ENCODE results near the gene ANKRD27.

The ANKRD27 gene

DNA sequence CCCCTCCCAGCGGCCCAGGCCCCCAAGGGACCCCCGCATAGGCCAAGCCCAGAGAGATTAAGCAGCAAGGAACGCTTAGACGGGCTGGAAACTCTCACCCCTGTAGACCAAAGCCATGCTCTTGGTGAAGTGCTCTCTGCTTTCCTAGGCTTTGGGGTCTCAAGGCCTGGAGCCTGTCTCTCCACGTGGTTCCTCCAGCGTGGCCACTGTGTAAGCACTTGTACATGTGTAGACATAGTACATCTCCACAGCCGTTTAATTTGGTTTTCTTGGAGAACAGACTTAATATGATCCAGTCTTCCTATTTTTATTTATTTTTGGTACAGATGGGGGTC is 17.7 kb upstream of the ANKRD27 start:
- H3F3A ChIP-seq (ENCODE audit: control insufficient read depth, insufficient read depth), result 0 out of 2 replicates have a peak, but pooled peaks cover 4% of the 10 kb centered on the region
- peaks cover 48% of the 10 kb centered on the region for H3K36me3 ChIP-seq (ENCODE audit: control insufficient read depth, low read length)
- H3K4me2 ChIP-seq (ENCODE audit: low read length), result peak overlapping the region; percentile 98
- H3K9me3 ChIP-seq (ENCODE audit: control insufficient read depth, insufficient read depth, low read length), result peaks cover 10% of the 10 kb centered on the region; the same call in 1 of the 2 replicates
- H3K27me3 ChIP-seq (ENCODE audit: control insufficient read depth, low read length), result no peaks in the 10 kb centered on the region
- peak overlapping the region; percentile 50 for H3K27ac ChIP-seq (ENCODE audit: low read depth, low read length)
- H4K20me1 ChIP-seq (ENCODE audit: control insufficient read depth, insufficient read depth, low read depth, low read length), result no peaks in the 10 kb centered on the region
- no peaks in the 10 kb centered on the region for H3K9me2 ChIP-seq (replicated peaks; ENCODE audit: control insufficient read depth, low read length)
- H3K4me3 ChIP-seq (ENCODE audit: low read length), result peak overlapping the region; percentile 99
- TF ChIP-seq EZH2phosphoT487 (IDR thresholded peaks at IDR 0.05; ENCODE audit: borderline replicate concordance, low read length), result no peak
- TF ChIP-seq, protein P1, sequence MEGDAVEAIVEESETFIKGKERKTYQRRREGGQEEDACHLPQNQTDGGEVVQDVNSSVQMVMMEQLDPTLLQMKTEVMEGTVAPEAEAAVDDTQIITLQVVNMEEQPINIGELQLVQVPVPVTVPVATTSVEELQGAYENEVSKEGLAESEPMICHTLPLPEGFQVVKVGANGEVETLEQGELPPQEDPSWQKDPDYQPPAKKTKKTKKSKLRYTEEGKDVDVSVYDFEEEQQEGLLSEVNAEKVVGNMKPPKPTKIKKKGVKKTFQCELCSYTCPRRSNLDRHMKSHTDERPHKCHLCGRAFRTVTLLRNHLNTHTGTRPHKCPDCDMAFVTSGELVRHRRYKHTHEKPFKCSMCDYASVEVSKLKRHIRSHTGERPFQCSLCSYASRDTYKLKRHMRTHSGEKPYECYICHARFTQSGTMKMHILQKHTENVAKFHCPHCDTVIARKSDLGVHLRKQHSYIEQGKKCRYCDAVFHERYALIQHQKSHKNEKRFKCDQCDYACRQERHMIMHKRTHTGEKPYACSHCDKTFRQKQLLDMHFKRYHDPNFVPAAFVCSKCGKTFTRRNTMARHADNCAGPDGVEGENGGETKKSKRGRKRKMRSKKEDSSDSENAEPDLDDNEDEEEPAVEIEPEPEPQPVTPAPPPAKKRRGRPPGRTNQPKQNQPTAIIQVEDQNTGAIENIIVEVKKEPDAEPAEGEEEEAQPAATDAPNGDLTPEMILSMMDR (IDR thresholded peaks at IDR 0.05; ENCODE audit: low read depth, low read length, poor library complexity, severe bottlenecking), result no peak
- peaks cover 37% of the 10 kb centered on the region for H3K4me1 ChIP-seq (ENCODE audit: control insufficient read depth, low read length)
- H3K79me2 ChIP-seq (ENCODE audit: control insufficient read depth, low read length), result peaks cover 70% of the 10 kb centered on the region

DNA sequence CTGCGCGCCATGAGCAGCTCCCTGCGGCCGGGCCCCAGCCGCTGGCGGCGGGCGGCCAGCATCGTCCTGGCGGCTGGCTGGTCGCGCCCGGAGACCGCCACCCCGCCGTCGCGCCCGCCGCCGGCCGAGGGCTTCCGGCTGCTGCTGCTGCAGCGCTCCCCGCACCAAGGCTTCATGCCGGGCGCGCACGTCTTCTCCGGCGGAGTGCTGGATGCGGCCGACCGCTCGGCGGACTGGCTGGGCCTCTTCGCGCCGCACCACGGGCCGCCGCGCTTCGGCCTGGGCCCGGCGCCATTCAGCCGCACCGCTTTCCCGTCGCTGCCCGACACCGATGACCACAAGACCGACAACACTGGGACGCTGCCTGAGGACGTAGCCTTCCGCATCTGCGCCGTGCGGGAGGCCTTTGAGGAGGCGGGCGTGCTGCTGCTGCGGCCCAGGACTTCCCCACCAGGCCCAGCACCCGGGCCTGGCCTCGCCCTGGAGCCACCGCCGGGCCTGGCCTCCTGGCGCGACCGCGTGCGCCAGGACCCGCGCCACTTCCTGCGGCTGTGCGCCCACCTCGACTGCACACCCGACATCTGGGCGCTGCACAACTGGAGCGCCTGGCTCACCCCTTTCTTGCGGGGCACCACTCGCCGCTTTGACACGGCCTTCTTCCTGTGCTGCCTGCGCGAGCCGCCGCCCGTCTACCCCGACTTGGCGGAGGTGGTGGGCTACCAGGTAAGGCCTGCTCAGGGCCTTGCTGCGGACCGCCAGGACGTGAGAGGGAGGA is 17.2 kb upstream of the ANKRD27 start:
- H3K9me3 ChIP-seq (ENCODE audit: control insufficient read depth, insufficient read depth, low read length), result peaks cover 8% of the 10 kb centered on the region; the same call in 1 of the 2 replicates
- H3K36me3 ChIP-seq (ENCODE audit: control insufficient read depth, low read length), result peaks cover 42% of the 10 kb centered on the region
- H3K4me2 ChIP-seq (ENCODE audit: low read length), result peak overlapping the region; percentile 98
- peak overlapping the region; percentile 99 for H3K4me3 ChIP-seq (ENCODE audit: low read length)
- H3F3A ChIP-seq (ENCODE audit: control insufficient read depth, insufficient read depth), result 0 out of 2 replicates have a peak, but pooled peaks cover 4% of the 10 kb centered on the region
- peak overlapping the region; percentile 50 for H3K27ac ChIP-seq (ENCODE audit: low read depth, low read length)
- peaks cover 37% of the 10 kb centered on the region for H3K4me1 ChIP-seq (ENCODE audit: control insufficient read depth, low read length)
- peaks cover 65% of the 10 kb centered on the region for H3K79me2 ChIP-seq (ENCODE audit: control insufficient read depth, low read length)
- no peaks in the 10 kb centered on the region for H3K9me2 ChIP-seq (replicated peaks; ENCODE audit: control insufficient read depth, low read length)
- H3K27me3 ChIP-seq (ENCODE audit: control insufficient read depth, low read length), result no peaks in the 10 kb centered on the region
- TF ChIP-seq, protein P1 (IDR thresholded peaks at IDR 0.05; ENCODE audit: low read depth, low read length, poor library complexity, severe bottlenecking), result no peak
- no peak for TF ChIP-seq EZH2phosphoT487 (IDR thresholded peaks at IDR 0.05; ENCODE audit: borderline replicate concordance, low read length)
- H4K20me1 ChIP-seq (ENCODE audit: control insufficient read depth, insufficient read depth, low read depth, low read length), result no peaks in the 10 kb centered on the region

DNA sequence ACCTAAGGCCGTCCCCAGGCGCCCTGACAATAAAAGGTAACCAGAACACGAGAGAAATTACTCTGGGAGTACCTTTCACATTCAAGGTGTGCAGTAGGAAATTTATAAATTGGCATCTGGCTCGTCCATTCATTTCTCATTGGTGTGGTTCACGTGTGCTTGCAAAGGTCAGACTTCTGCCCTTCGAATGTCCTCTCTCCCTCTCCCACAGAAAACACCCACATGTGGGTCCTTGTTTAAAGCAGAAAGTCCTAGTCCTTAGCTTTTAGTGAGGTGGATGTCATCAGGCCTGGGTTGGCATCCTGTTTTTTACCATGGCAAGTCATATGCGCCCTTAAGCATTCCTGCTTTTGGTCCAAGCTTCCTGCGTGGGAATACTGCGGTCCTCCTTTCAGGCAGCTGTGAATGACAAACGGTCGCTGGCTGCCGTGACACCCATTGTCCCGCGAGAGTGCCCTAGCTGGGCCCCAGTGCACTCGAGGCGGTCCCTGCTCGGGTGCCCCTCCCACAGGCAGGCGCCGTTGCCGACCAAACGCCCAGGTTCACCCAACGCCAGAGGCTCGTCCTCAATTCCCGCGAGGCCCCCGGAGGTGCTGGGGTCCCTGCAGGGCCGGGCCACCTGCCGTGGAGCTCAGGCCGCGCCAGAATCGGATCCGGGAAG is 16.4 kb upstream of the ANKRD27 start, which contains the start of gene NUDT19:
Gene NUDT19 (plus strand): TSS at position 531 of the 661 bp plus-strand sequence. CDS start 140 bp downstream, outside the sequence.
- Histone ChIP-seq H3K9me2 (replicated peaks; ENCODE audit: control insufficient read depth, low read length) (no peaks in the 10 kb centered on the region), H3K36me3 (ENCODE audit: control insufficient read depth, low read length) (peaks cover 36% of the 10 kb centered on the region), H3K79me2 (ENCODE audit: control insufficient read depth, low read length) (peaks cover 58% of the 10 kb centered on the region), H3F3A (ENCODE audit: control insufficient read depth, insufficient read depth) (0 out of 2 replicates have a peak, but pooled peaks cover 4% of the 10 kb centered on the region), H3K9me3 (ENCODE audit: control insufficient read depth, insufficient read depth, low read length) (peaks cover 8% of the 10 kb centered on the region; the same call in 1 of the 2 replicates), H3K27ac (ENCODE audit: low read depth, low read length) (peak within 1 kb of the TSS; percentile 50), H3K4me1 (ENCODE audit: control insufficient read depth, low read length) (peaks cover 37% of the 10 kb centered on the region), H4K20me1 (ENCODE audit: control insufficient read depth, insufficient read depth, low read depth, low read length) (no peaks in the 10 kb centered on the region), H3K4me2 (ENCODE audit: low read length) (peak within 1 kb of the TSS; percentile 98), H3K27me3 (ENCODE audit: control insufficient read depth, low read length) (no peaks in the 10 kb centered on the region), H3K4me3 (ENCODE audit: low read length) (peak within 1 kb of the TSS; percentile 99)
- no peak for TF ChIP-seq EZH2phosphoT487 (IDR thresholded peaks at IDR 0.05; ENCODE audit: borderline replicate concordance, low read length)
- TF ChIP-seq, protein P1 (IDR thresholded peaks at IDR 0.05; ENCODE audit: low read depth, low read length, poor library complexity, severe bottlenecking), result no peak
